GM18499 (cell line): ENCODE measurements around the gene RIPPLY1.
A peak's percentile ranks its signal among the peaks of the same experiment; 100 is the strongest.
"Not testable (repeated sequence)": the region's sequence is repeated elsewhere in the genome, so short reads cannot be mapped to it uniquely, and the experiment has no call there.

Experiments
- ATAC-seq: cut with Tn5 transposase; IDR thresholded peaks from one replicate; pipeline ENCODE4 v1.9.1; 2021; ENCODE audit warnings: moderate number of reproducible peaks; ENCODE audit not compliant: insufficient read depth, unreplicated experiment

The RIPPLY1 gene

DNA sequence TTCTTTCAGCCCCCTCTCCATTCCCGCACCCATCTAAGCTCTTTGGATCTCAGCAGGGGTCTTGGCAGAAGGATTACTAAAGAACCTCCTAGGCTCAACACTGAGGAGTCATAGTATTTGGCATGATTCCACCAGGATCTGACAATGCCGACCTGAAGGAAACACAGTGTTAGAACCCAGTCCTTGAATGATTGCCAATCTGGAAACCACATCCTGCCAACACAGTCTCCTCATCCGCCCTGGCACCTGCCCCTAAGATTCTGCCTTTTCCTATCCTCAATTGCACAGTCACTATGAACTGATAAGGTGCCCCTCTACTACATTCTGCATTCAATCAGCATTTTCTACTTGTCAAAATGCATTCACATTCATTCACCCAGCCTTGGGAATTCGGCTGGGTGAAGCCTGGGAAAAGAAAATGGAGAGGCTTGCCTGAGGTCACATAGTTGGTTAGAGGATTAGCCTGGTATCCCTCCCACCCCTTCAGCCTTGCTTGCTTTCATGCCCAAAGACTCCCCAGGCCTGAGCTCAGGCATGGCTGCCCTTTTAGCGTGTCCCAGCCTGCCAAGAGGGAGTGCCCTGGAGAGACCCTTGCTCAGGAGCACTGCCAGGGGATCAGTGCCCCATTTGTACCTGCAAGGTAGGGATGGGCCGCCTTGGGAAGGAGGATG is 14.8 kb upstream of the RIPPLY1 start:
- no peak for ATAC-seq

DNA sequence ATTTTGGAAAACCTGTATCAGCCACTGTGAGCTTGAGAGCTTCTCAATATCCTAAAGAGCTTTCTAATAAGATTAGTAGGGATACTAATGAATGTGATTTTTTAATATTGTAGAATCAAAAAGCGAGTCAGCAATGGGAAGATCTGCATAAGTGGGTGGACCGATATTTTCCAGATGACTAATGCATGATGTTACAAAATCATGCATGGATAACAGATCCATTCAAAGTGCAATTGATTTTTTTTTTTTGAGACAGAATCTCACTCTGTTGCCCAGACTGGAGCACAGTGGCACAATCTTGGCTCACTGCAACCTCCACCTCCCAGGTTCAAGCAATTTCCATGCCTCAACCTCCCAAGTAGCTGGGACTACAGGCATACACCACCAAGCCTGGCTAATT is 9.7 kb upstream of the RIPPLY1 start:
- ATAC-seq: no peak

DNA sequence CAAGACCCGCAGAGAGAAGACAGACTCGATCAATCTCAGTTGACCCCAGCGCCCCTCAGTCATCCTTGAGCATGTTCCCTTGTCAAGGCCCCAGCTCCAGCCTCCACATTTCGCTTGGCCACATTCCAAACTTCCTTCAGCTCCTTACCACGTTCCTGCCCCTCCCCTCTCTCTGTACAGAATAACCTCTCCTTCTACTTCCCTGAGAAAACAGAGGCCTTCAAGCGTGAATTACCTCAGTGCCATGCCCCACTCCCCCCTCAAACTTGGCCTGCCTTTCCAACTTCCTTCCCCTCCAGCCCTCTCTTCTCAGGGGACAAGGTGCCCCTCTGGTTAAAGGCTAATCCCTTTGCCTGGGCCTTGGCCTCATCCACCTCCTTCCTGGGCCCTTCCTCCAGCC is 3.2 kb upstream of the RIPPLY1 start:
- no peak for ATAC-seq

DNA sequence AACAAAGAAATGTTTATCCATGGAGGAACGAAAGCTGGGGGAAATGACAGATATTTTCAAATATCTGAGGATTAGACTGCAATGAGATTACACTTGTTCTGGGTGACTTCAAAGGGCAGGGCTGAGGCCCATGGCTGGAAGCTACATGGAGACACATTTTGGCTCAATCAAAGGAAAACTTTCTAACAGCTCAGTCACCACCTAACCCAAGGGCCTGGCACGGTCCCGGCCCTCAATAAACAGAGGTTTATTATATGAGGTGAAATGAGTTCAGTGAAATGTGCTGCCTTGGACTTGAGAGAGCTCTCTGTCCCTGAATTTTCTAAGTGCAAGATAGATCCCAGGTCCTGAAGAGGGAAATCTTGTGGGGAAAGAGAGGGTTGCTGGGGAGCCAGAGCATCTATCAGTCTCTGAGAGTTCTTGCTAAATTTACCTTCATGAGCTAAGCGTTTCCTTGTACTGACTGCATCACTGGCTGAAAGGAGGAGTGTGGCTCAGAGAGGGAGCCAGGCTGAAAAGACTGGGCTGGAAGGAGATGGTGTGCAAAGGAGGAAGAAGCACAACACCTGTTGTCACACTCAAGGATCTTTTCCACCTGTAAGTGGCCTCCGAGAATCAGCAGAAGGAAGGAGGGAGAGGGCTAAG is 2.0 kb upstream of the RIPPLY1 start:
- no peak for ATAC-seq

DNA sequence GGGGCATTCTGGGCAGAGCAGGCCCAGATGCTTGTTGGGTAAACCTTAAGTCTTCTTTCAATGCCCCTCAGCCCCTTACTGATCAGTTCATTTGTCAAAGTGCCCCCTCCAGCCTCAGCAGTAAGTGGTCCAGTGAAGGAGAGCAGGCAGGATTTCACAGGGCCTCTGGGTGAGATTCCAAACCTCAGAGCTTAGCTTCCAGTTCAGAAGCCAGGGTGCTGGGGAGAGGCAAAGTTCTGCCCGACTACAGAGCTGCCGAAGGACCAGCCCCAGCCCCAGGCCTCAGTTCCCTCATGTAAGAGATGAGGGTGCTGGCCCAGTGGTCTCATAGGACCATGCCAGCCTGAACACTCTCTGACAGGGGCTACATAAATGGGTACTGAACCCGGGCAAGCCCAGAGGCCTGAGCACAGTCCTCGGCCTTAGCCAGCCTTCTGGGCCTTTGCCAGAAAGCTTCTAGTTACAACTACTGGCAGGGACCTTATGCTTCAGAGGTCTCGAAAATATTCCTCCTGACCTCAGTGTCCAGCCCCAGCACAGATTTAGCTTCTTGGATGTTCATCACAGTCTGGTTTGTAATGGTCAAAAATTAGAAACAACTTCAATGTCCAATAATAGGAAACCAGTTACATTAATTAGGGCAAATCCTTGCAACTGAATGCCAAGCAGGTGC is 851 bp upstream of the RIPPLY1 start:
- no peak for ATAC-seq

DNA sequence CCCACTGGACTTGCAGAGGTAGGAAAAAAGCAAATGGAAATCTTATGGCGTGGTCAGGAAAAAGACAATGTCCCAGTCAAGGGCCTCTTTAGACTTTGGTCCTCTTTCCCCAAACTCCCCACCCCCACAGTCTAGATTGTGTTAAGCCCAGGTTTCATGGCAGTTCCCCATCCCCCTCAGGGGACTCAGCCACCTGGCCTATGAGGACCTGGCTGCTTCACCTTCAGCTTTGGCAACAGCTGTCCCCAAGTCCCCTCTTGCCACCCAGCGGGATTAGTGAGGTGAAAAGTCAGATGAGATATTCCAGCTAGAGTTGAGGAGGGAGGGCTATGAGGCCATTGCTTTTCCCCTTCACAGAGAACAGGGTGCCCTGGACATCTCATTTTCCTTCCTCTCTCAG is 457 bp downstream of the RIPPLY1 start:
- no peak for ATAC-seq

DNA sequence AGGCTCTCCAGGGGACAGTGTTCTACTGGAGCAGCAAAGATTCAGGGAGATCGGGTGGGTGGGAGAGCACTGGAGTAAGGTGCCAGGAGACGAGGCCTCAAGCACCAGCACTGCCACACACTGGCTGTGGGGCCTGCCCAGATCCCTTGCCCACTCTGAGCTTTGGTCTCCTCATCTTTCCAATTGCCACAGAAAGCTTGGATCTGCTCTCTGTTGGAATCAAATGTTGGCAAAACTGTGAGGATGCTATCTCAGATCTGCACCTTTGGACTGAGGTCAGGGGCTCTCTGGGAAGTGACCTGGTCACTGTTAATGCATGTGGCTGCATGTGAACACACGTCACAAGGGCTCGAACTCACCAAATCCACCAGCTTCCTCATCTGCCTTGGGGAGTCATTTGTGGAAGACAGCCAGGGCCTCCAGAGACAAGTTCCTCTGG is 1.3 kb downstream of the RIPPLY1 start:
- ATAC-seq: no peak

DNA sequence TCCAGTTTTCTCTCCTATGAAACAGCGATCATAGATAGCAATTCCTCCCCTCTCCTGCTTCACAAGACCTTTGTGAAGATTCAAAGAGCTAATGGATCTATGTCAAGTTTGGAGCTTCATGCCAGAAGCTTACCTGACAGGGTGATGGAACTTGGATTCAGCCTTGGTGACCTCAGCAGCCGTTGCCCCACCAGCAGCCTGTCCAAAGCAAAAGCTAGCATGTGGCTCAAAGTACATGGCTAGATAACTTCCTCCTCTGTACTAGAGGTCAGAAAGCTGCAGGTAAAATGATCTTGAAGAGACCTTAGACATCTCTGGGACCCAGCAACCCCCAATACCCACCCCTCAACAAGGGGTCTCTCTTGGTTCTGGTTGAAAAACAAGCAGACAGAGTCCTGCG is 1.8 kb downstream of the RIPPLY1 start:
- ATAC-seq: no peak

DNA sequence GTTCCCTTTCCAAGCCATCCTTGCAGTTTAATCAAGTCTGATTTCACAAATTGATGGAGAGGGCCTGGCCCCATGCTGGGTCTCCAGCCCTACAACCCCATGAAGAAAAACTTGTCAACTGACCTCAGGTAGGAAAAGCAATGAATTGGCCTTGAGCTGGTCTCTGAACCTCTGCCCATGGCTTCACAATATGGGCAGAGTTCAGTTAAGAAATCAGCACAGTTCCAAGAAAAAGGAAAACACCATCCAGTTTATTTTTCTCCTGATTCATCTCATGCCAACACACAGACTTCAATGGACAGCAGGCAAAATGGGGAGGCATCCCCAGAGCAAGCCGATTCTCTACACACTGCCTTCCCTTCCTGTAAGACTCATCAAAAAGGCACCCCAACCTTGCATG is 3.3 kb downstream of the RIPPLY1 start:
- ATAC-seq: no peak

DNA sequence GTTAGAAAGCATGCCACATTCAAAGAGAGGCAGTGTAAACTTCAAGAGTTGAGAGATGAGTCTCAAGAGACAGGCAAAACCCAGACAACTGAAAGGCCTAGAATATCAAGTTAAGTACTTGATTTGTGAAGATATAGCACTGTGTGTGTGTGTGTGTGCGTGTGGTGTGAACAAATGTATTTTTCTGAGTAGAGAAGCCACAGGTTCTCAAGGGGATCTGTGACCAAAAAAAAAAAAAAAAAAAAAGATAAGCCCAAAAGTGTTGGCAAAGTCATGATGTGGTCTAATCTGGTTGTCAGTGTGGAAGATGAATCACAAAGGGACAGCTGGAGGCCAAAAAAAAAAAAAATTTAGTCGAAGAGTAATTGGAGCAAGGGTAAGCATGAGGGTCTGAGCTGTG is 3.9 kb downstream of the RIPPLY1 start:
- no peak for ATAC-seq

DNA sequence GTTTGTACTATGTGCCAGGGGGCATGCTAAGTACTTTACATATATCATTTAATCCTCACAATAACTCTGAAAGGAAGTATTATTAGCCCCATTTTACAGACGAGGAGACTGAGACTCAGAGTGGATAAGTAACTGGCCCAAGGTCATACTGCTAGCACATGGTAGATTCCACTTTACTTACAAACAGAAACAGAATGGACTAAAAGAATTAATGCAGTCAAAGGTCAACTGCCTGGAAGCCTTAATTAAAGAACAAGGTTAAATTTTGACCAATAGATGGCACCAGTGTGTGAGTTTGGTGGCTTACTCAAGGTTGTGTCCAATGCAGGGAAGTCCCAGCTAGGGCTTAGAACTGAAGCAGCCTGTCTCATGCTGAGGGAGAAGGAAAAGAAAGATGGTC is 4.7 kb downstream of the RIPPLY1 start:
- peak; percentile 69 for ATAC-seq

DNA sequence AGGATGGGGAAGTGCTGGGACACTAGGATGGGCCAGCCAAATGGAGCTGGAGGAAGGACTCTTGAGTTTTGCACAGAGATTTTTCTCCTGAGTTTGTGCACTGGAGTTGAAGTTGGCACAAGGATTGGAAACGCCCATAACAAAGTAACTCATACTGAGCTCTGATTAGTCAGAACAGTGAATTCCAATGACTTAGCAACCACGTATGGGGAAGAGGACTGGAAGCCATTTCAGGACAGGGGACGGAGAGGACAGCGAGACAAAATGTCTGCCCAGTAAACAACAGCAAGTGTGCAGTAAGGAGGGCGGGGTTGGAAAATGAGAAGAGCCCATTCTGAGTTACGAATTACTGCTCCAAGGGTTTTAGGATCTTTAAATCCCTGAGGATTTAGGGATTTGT is 5.9 kb downstream of the RIPPLY1 start:
- no peak for ATAC-seq

DNA sequence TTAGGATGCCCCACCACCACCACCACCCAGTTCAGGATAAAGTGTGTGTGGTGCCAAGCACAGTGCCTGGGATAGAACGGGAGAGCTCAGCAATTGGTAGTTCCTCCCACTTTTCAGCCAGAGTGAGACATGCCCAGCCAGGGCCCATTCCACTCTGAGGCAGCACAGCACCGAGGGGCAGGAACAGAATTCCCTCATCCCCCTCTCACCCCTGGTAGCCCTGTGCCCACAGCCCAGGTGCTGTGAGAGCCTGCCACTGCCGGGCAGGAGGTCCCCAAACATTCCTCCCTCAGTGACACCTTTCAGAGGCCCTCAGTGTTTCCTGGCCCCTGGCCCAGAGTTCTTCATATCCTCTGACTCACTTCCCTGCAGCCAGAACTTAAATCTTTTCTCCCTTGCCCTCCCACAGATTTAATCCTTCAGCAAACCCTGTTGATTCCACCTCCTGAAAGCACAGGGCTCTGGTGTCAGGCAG is 8.1 kb downstream of the RIPPLY1 start:
- no peak for ATAC-seq

DNA sequence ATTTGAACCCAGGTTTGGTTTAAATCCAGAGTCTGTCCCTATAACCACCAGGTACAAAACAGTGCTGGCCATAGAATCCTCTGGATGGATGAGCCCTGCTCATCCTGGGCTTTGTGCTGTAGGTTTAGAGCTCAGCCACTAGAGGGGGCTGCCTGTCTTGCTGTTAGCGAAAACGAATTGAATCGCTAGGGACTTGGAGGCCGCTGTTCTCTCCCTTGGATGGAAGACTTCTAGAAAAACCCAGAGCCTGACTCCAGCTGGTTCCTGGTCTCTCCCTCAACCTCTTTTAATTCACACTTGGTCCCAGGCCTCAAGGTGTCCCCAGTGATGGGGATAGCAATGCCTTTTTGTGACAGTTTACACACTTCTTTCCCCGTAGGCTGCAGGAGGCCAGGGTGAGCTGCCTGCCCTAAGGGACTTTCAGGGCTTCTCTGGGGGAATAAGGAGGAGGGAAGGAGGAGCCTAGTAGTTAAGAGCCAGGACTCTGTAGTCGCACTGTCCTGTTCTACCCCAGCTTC is 8.7 kb downstream of the RIPPLY1 start:
- ATAC-seq: no peak

DNA sequence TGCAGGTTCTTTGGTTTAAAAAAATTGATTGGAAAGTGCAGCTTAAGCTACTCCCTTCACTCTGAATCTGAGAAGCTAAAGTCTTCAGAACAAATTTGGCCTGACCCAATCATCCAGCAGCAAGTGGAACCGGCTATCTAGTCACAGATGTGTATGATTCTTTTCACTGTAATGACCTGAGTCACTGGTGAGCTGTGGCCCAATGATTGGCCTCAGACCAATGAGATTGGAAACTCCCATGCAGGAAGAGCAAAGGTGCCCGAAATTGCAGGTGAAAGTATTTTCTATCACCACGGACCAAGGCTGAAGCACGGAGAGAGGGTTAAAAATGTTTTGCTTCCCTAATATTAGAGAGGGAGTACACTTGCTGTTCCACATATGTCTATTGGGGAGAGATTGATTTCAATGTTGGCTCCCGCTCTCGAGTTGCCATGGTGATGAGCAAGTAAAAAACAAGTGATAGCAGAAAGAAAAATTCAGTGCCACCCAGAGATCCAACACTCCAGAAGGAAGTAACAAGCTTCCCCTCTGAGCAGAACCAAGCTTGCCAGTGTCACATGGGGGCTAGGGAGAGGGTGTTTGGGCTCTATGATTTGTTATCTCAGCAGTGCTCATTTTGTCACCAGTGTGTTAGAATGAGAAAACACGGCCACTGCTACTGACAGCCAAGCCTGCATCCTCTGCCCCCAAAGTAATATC is 11.2 kb downstream of the RIPPLY1 start:
- ATAC-seq: no peak

DNA sequence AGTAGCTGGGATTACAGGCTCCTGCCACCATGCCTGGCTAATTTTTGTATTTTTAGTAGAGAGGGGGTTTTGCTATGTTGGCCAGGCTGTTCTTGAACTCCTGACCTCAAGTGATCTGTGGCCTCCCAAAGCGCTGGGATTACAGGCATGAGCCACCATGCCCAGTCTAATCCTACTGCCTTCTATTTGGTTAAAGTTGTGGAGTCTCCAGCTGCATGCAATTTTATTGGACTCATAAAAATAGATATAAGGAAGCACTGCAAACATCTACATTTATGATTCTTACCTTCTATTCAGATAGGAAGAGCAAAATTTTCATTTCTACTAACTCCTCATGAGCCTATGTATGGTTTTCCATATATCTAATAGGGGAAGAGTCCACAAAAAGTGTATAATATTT is 13.7 kb downstream of the RIPPLY1 start:
- ATAC-seq: no peak

DNA sequence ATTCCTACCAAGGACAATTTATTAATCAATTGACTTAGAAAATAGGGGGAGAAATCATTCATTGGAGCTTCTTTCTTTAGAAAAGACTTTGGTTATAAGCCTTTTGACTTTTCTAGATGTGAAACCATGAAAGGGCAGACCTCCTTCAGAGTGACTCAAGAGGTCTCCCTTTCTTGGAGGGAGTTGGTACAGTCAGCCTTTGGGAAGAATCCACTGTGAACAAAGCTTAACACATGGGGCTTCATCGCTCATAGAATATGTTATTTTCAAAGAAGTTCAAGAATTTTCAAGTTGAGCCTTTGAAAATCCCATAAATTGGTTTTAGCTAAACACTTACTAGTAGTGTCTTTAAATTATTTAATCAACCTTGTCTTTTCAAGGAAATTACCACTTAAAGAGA is 28.0 kb downstream of the RIPPLY1 start:
- no peak for ATAC-seq

DNA sequence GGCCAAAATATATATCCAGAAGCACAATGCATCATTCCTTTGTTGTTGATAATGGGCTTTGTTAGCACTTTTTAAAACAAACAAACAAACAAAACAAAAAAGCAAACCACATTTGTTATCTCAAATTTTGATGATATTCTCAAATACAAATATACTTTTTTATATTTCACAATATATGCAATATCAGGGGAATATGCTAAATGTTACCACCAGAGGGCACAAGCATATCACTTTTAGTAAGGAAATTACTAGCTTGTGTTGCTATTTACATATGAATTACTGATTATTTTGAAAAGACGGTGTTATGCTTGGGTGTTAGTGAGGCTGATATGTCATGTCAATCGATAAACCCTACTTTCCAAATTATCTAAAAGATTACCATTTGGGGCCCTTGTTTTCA is 29.1 kb downstream of the RIPPLY1 start:
- no peak for ATAC-seq

DNA sequence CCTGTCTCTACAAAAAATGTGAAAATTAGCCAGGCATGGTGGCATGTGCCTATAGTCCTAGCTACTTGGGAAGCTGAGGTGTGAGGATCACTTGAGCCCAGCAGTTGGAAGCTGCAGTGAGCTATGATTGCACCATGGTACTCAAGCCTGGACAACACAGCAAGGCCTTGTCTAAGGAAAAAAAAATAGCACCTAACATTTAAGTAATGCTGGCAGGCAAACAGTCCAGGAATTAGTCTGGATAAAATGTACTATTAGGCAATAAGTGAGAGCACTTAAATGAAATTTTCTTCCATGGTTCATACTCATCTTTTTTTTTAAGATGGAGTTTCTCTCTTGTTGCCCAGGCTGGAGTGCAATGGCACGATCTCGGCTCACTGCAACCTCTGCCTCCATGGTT is 30.3 kb downstream of the RIPPLY1 start:
- ATAC-seq: not testable (repeated sequence)

DNA sequence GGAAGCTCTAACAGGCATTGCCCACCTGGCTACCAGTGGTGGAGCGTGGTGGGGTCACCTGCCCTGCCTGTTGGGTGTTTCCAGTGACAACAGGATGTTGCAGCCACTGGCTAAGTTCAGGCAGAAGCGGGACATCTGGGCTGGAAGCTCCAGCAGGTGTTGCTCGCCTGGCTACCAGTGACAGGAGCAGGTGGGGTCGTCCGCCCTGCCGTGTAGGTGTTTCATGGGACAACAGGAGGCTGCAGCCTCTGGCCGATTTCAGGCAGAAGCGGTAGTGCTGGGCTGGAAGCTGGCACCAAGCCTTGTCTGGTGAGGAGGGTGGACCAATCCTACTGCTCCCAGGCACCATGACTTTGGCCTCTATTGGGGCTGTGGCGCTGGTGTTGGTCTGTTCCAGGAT is 39.4 kb downstream of the RIPPLY1 start:
- ATAC-seq: no peak
